Liver (tissue), 9 donors: ENCODE data around the gene PTPA. TPM values are rescaled to one million over a fixed set of nuclear protein-coding genes. Genes with fewer than 3 reads are reported as not detected.

Experiments used
- DNase-seq: peaks from one replicate; pipeline ENCODE4 v3.0.0-alpha.2; 2017; ENCODE audit warnings: low spot score
- H3K27ac ChIP-seq, 2 donors: one replicate each; pipeline ENCODE4 v1.7.0; 2013; ENCODE audit warnings: inconsistent platforms in 2 of 2, low read length in 2 of 2, control low read depth in 1 of 2, low read depth in 1 of 2, mild to moderate bottlenecking in 1 of 2
- H3K27me3 ChIP-seq, 4 donors: one replicate each; pipeline versions ENCODE4 v1.6.1 to v1.7.0; 2013; ENCODE audit warnings: low read length in 3 of 4, inconsistent platforms in 1 of 4, mild to moderate bottlenecking in 1 of 4, moderate library complexity in 1 of 4; ENCODE audit not compliant: control insufficient read depth in 4 of 4, insufficient read depth in 4 of 4
- H3K36me3 ChIP-seq, 4 donors: one replicate each; pipeline versions ENCODE4 v1.6.1 to v1.7.0; 2013; ENCODE audit warnings: low read length in 3 of 4, mild to moderate bottlenecking in 3 of 4, low read depth in 1 of 4, moderate library complexity in 1 of 4; ENCODE audit not compliant: control insufficient read depth in 4 of 4, insufficient read depth in 3 of 4
- H3K4me1 ChIP-seq, 4 donors: one replicate each; pipeline versions ENCODE4 v1.6.1 to v1.7.0; 2013; ENCODE audit warnings: low read length in 3 of 4, mild to moderate bottlenecking in 3 of 4, moderate library complexity in 1 of 4; ENCODE audit not compliant: control insufficient read depth in 4 of 4, insufficient read depth in 4 of 4
- H3K4me3 ChIP-seq, 3 donors: one replicate each; pipeline versions ENCODE4 v1.6.1 to v1.7.0; 2013; ENCODE audit warnings: low read length in 3 of 3, control low read depth in 1 of 3, low read depth in 1 of 3, mild to moderate bottlenecking in 1 of 3
- H3K9ac ChIP-seq, 2 donors: one replicate each; pipeline ENCODE4 v1.7.0; 2013; ENCODE audit warnings: low read length in 2 of 2, mild to moderate bottlenecking in 2 of 2, moderate library complexity in 2 of 2, control low read depth in 1 of 2, low read depth in 1 of 2
- H3K9me3 ChIP-seq, 4 donors: one replicate each; pipeline versions ENCODE4 v1.6.1 to v1.7.0; 2013; ENCODE audit warnings: low read length in 3 of 4; ENCODE audit not compliant: control insufficient read depth in 4 of 4
- ATF3 ChIP-seq: IDR thresholded peaks from 2 replicates; pipeline ENCODE4 v1.6.1; 2016; ENCODE audit warnings: antibody characterized with exemption
- EGR1 ChIP-seq, 2 donors: IDR thresholded peaks; 2 replicates each; pipeline ENCODE4 v1.6.1; 2016 to 2018; ENCODE audit warnings: antibody characterized with exemption in 2 of 2, low read depth in 2 of 2
- FOXA1 ChIP-seq: IDR thresholded peaks from 2 replicates; pipeline ENCODE4 v1.6.1; 2016; ENCODE audit warnings: antibody characterized with exemption
- FOXA2 ChIP-seq: IDR thresholded peaks from 2 replicates; pipeline ENCODE4 v1.6.1; 2016; ENCODE audit warnings: antibody characterized with exemption
- GABPA ChIP-seq, 2 donors: IDR thresholded peaks in 1 of 2; conservative IDR thresholded peaks in 1 of 2; 2 replicates each; pipeline ENCODE4 v1.6.1; 2016; ENCODE audit warnings: antibody characterized with exemption in 2 of 2, mild to moderate bottlenecking in 1 of 2, moderate library complexity in 1 of 2
- HNF4A ChIP-seq, 2 donors: conservative IDR thresholded peaks; 2 replicates each; pipeline ENCODE4 v1.6.1; 2016; ENCODE audit warnings: antibody characterized with exemption in 2 of 2, mild to moderate bottlenecking in 2 of 2
- HNF4G ChIP-seq: IDR thresholded peaks from 2 replicates; pipeline ENCODE4 v1.6.1; 2016; ENCODE audit warnings: antibody characterized with exemption
- JUND ChIP-seq, 2 donors: IDR thresholded peaks; 2 replicates each; pipeline ENCODE4 v1.6.1; 2016; ENCODE audit warnings: antibody characterized with exemption in 2 of 2
- NR2F2 ChIP-seq: IDR thresholded peaks from 2 replicates; pipeline ENCODE4 v1.6.1; 2016; ENCODE audit warnings: antibody characterized with exemption
- RAD21 ChIP-seq, 2 donors: IDR thresholded peaks; 2 replicates each; pipeline ENCODE4 v1.6.1; 2016; ENCODE audit warnings: antibody characterized with exemption in 2 of 2, mild to moderate bottlenecking in 2 of 2
- RXRA ChIP-seq, 2 donors: IDR thresholded peaks; 2 replicates each; pipeline ENCODE4 v1.6.1; 2017 to 2018; ENCODE audit warnings: antibody characterized with exemption in 2 of 2, mild to moderate bottlenecking in 1 of 2
- SP1 ChIP-seq: IDR thresholded peaks from 2 replicates; pipeline ENCODE4 v1.6.1; 2018; ENCODE audit warnings: antibody characterized with exemption, mild to moderate bottlenecking
- TAF1 ChIP-seq: conservative IDR thresholded peaks from 2 replicates; pipeline ENCODE4 v1.6.1; 2016; ENCODE audit warnings: antibody characterized with exemption, mild to moderate bottlenecking
- YY1 ChIP-seq: IDR thresholded peaks from 2 replicates; pipeline ENCODE4 v1.6.1; 2016; ENCODE audit warnings: antibody characterized with exemption, mild to moderate bottlenecking
- ZBTB33 ChIP-seq: IDR thresholded peaks from 2 replicates; pipeline ENCODE4 v1.6.1; 2016; ENCODE audit warnings: antibody characterized with exemption
- WGBS: extraction: QIAGEN DNeasy Blood & Tissue Kit; methylation state at CpG from one replicate; pipeline ENCODE4 v1.1.7; 2013; 5-methylcytosine and 5-hydroxymethylcytosine counted together
- polyA plus RNA-seq, 2 donors: library from polyadenylated mRNA; stranded (reverse) in 1 of 2; unstranded in 1 of 2; fragments of 200-250 nt in 1 of 2; fragments of >200 nt in 1 of 2; fragmentation: Nextera tagmentation in 1 of 2; extraction: Ambion mirVana in 1 of 2; gene quantifications; one replicate each; pipeline versions ENCODE4 v1.2.1 to v1.2.3, GENCODE V29; 2013 to 2015
- total RNA-seq, 2 donors: library from RNA; depleted of rRNA; stranded (reverse); fragments of >200 nt; gene quantifications; one replicate each; pipeline ENCODE4 v1.2.3, GENCODE V29; 2014
- TF ChIP-seq, protein P1 (sequence below): fragments of 150-350 bp; IDR thresholded peaks from 2 replicates; pipeline ENCODE4 v1.5.1; 2017; ENCODE audit warnings: improper control_type of control experiment, low read depth, low read length; ENCODE audit not compliant: missing input control
- TF ChIP-seq, protein P2 (sequence below): IDR thresholded peaks from 2 replicates; pipeline ENCODE4 v1.6.1; 2016; ENCODE audit warnings: antibody characterized with exemption, mild to moderate bottlenecking
- TF ChIP-seq, protein P3 (sequence below): IDR thresholded peaks from 2 replicates; pipeline ENCODE4 v1.6.1; 2016; ENCODE audit warnings: antibody characterized with exemption
- donor health status: healthy.
- donor health status: healthy.
- donor health status: healthy.
- donor health status: healthy.
- donor health status: healthy.

Gene PTPA
- total and polyA plus RNA-seq, 4 donors = 27.6 to 66.0 (median 38.4) TPM

GRCh38 chr9:129081388-129081904 lies 29.8 kb upstream of the PTPA start:
- 3% methylated on average over 30 of the region's 30 CpGs for WGBS
- Histone ChIP-seq H3K9me3 (no peaks in the 10 kb centered on the region), H3K27me3 (no peaks in the 10 kb centered on the region), H3K9ac (peak overlapping the region; percentile 47 to 48), H3K4me3 (peak overlapping the region; percentile 66 to 87 (median 84)), H3K4me1 (peaks cover 15 to 70% (median 62%) of the 10 kb centered on the region in 4 donors), H3K36me3 (peaks cover 2 to 16% (median 6%) of the 10 kb centered on the region in 4 donors), H3K27ac (peak overlapping the region; percentile 67 to 75)
- DNase-seq = no peak
- TF ChIP-seq SP1 = no peak
- no peak for TF ChIP-seq ZBTB33
- TF ChIP-seq ATF3 = no peak
- TF ChIP-seq RAD21 (IDR thresholded peaks at IDR 0.05) = no peak
- TF ChIP-seq, protein P1, sequence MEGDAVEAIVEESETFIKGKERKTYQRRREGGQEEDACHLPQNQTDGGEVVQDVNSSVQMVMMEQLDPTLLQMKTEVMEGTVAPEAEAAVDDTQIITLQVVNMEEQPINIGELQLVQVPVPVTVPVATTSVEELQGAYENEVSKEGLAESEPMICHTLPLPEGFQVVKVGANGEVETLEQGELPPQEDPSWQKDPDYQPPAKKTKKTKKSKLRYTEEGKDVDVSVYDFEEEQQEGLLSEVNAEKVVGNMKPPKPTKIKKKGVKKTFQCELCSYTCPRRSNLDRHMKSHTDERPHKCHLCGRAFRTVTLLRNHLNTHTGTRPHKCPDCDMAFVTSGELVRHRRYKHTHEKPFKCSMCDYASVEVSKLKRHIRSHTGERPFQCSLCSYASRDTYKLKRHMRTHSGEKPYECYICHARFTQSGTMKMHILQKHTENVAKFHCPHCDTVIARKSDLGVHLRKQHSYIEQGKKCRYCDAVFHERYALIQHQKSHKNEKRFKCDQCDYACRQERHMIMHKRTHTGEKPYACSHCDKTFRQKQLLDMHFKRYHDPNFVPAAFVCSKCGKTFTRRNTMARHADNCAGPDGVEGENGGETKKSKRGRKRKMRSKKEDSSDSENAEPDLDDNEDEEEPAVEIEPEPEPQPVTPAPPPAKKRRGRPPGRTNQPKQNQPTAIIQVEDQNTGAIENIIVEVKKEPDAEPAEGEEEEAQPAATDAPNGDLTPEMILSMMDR = no peak
- no peak for TF ChIP-seq NR2F2
- peak in 1 of 2 donors; percentile 17 for TF ChIP-seq HNF4A (conservative IDR thresholded peaks at IDR 0.05)

DNA sequence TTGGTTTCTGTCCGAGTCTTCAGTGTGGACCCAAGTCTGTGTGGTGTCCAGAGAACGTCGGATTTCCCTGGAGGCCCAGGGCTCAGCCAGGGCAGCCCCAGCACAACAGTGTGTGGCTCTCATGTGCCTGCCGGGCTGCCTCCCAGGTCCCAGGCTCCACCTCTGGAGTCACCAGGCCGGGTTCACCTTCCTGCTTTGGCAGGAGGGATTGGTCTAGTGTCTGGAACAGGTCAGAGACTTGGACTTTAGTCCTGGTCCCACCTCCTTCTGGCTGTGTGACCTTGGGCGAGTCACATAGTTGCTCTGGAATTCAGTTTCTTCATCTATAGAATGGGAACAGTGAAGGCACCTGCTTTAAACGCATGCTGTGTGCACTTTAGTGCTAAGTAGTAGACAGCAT lies 27.1 kb upstream of the PTPA start:
- Histone ChIP-seq H3K9me3 (no peaks in the 10 kb centered on the region), H3K4me1 (peaks cover 15 to 70% (median 60%) of the 10 kb centered on the region in 4 donors), H3K9ac (no peak overlapping the region), H3K36me3 (peaks cover 6 to 21% (median 7%) of the 10 kb centered on the region in 4 donors), H3K4me3 (no peak overlapping the region), H3K27ac (no peak overlapping the region), H3K27me3 (no peaks in the 10 kb centered on the region)
- DNase-seq = no peak
- TF ChIP-seq EGR1 (IDR thresholded peaks at IDR 0.05; ENCODE audit: low read depth in 2 of 2) (no peak), FOXA2 (no peak), HNF4A (conservative IDR thresholded peaks at IDR 0.05) (peak; percentile 82 to 86), NR2F2 (no peak), ZBTB33 (no peak), GABPA (IDR thresholded peaks at IDR 0.05 in 1 of 2, conservative IDR thresholded peaks at IDR 0.05 in 1 of 2) (no peak), RAD21 (IDR thresholded peaks at IDR 0.05) (peak in 1 of 2 donors; percentile 13), JUND (IDR thresholded peaks at IDR 0.05) (no peak), YY1 (no peak), ATF3 (no peak), HNF4G (peak; percentile 52), FOXA1 (no peak), SP1 (peak; percentile 33), RXRA (IDR thresholded peaks at IDR 0.05) (peak; percentile 57 to 75), TAF1 (no peak)
- TF ChIP-seq, protein P2, sequence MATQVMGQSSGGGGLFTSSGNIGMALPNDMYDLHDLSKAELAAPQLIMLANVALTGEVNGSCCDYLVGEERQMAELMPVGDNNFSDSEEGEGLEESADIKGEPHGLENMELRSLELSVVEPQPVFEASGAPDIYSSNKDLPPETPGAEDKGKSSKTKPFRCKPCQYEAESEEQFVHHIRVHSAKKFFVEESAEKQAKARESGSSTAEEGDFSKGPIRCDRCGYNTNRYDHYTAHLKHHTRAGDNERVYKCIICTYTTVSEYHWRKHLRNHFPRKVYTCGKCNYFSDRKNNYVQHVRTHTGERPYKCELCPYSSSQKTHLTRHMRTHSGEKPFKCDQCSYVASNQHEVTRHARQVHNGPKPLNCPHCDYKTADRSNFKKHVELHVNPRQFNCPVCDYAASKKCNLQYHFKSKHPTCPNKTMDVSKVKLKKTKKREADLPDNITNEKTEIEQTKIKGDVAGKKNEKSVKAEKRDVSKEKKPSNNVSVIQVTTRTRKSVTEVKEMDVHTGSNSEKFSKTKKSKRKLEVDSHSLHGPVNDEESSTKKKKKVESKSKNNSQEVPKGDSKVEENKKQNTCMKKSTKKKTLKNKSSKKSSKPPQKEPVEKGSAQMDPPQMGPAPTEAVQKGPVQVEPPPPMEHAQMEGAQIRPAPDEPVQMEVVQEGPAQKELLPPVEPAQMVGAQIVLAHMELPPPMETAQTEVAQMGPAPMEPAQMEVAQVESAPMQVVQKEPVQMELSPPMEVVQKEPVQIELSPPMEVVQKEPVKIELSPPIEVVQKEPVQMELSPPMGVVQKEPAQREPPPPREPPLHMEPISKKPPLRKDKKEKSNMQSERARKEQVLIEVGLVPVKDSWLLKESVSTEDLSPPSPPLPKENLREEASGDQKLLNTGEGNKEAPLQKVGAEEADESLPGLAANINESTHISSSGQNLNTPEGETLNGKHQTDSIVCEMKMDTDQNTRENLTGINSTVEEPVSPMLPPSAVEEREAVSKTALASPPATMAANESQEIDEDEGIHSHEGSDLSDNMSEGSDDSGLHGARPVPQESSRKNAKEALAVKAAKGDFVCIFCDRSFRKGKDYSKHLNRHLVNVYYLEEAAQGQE = no peak
- TF ChIP-seq, protein P1 = no peak
- TF ChIP-seq, protein P3, sequence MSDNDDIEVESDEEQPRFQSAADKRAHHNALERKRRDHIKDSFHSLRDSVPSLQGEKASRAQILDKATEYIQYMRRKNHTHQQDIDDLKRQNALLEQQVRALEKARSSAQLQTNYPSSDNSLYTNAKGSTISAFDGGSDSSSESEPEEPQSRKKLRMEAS = no peak
- WGBS = 49% methylated on average over 7 of the region's 7 CpGs
